ENCODE measurements around the gene GANAB. TPM values are rescaled to one million over a fixed set of nuclear protein-coding genes. Genes with fewer than 3 reads are reported as not detected.
A peak's percentile ranks its signal among the peaks of the same experiment; 100 is the strongest.

The GANAB gene
- total and polyA plus RNA-seq, 2 of the 13 experiments (the other 11 are each of a cell fraction or from before 2014, with no cell fraction given): 99.5 to 234 TPM

GRCh38 chr11:62591448-62592145 is 54.8 kb downstream of the GANAB start, which contains the start of gene TUT1 (continued):
- TF ChIP-seq ZBTB2 (CRISPR knock-in tag; IDR thresholded peaks at IDR 0.05; ENCODE audit: low read depth): peak; percentile 88
- no peak for TF ChIP-seq ZBTB44 (CRISPR knock-in tag; IDR thresholded peaks at IDR 0.05)
- TF ChIP-seq CEBPB (IDR thresholded peaks at IDR 0.05; ENCODE audit: borderline replicate concordance, low read depth, low read length): peak; percentile 4; the same call in 1 of the 2 replicates
- peak; percentile 50; the same call in 1 of the 2 replicates for TF ChIP-seq FIP1L1 (IDR thresholded peaks at IDR 0.05; ENCODE audit: borderline replicate concordance, insufficient read depth, low read depth, low read length)
- no peak for TF ChIP-seq ZNF460 (CRISPR knock-in tag; IDR thresholded peaks at IDR 0.05; ENCODE audit: borderline replicate concordance)
- no peak for TF ChIP-seq HOXA7 (CRISPR knock-in tag; IDR thresholded peaks at IDR 0.05)
- peak; percentile 77; the same call in 1 of the 2 replicates for TF ChIP-seq BRF2 (CRISPR knock-in tag; IDR thresholded peaks at IDR 0.05)
- TF ChIP-seq MIXL1 (CRISPR knock-in tag; IDR thresholded peaks at IDR 0.05): peak; percentile 96
- TF ChIP-seq ZBTB26 (CRISPR knock-in tag; IDR thresholded peaks at IDR 0.05; ENCODE audit: borderline replicate concordance): peak; percentile 53; the same call in 1 of the 2 replicates
- TF ChIP-seq ZNF510 (CRISPR knock-in tag; IDR thresholded peaks at IDR 0.05; ENCODE audit: low read depth): no peak
- TF ChIP-seq SMARCC2 (IDR thresholded peaks at IDR 0.05): no peak
- no peak for TF ChIP-seq ZNF263 (CRISPR knock-in tag; IDR thresholded peaks at IDR 0.05)
- no peak for TF ChIP-seq MLXIP (CRISPR knock-in tag; IDR thresholded peaks at IDR 0.05; ENCODE audit: borderline replicate concordance)
- TF ChIP-seq ZNF782 (CRISPR knock-in tag; IDR thresholded peaks at IDR 0.05; ENCODE audit: borderline replicate concordance): peak; percentile 72; the same call in 1 of the 2 replicates
- TF ChIP-seq THRA (CRISPR knock-in tag; IDR thresholded peaks at IDR 0.05; ENCODE audit: borderline replicate concordance): peak; percentile 64; the same call in 1 of the 2 replicates
- TF ChIP-seq PCBP2 (optimal IDR thresholded peaks at IDR 0.05; ENCODE audit: low read depth, low read length, poor library complexity, severe bottlenecking): no peak
- TF ChIP-seq SNAPC5 (CRISPR knock-in tag; IDR thresholded peaks at IDR 0.05; ENCODE audit: borderline replicate concordance): peak; percentile 98
- TF ChIP-seq PHF8 (CRISPR knock-in tag; IDR thresholded peaks at IDR 0.05): peak; percentile 70
